Neural progenitor cell (in vitro differentiated cells): ENCODE results near the gene PRKAR1A. TPM values are rescaled to one million over a fixed set of nuclear protein-coding genes. Genes with fewer than 3 reads are reported as not detected.

Experiments used
- DNase-seq: peaks from one replicate; pipeline ENCODE4 v3.0.0-alpha.2; 2016; ENCODE audit warnings: low spot score
- H2AFZ ChIP-seq: fragments of 200-600 bp; sonication (generic); replicated peaks from 2 replicates; pipeline ENCODE4 v1.6.1; 2016; ENCODE audit warnings: antibody characterized with exemption
- H3F3A ChIP-seq: fragments of 200-600 bp; sonication (generic); 2 replicates; pipeline ENCODE4 v1.6.1; 2016; ENCODE audit warnings: antibody characterized with exemption, low read depth
- H3K27ac ChIP-seq: fragments of 200-600 bp; sonication (generic); 2 replicates; pipeline ENCODE4 v1.5.1; 2016; ENCODE audit warnings: mild to moderate bottlenecking
- H3K27me3 ChIP-seq: fragments of 200-600 bp; sonication (generic); 2 replicates; pipeline ENCODE4 v1.6.1; 2016; ENCODE audit warnings: mild to moderate bottlenecking, moderate library complexity
- H3K36me3 ChIP-seq: fragments of 200-600 bp; sonication (generic); 2 replicates; pipeline ENCODE4 v1.5.1; 2016
- H3K4me1 ChIP-seq: fragments of 200-600 bp; sonication (generic); 2 replicates; pipeline ENCODE4 v1.6.1; 2016; ENCODE audit warnings: mixed run types
- H3K4me2 ChIP-seq: fragments of 200-600 bp; sonication (generic); 2 replicates; pipeline ENCODE4 v1.6.1; 2016
- H3K4me3 ChIP-seq: fragments of 200-600 bp; sonication (generic); 2 replicates; pipeline ENCODE4 v1.5.1; 2016
- H3K79me2 ChIP-seq: fragments of 200-600 bp; sonication (generic); 2 replicates; pipeline ENCODE4 v1.6.1; 2016; ENCODE audit warnings: low read depth
- H3K9ac ChIP-seq: fragments of 200-600 bp; sonication (generic); 2 replicates; pipeline ENCODE4 v1.6.1; 2016
- H3K9me3 ChIP-seq: fragments of 200-600 bp; sonication (generic); 2 replicates; pipeline ENCODE4 v1.5.1; 2016; ENCODE audit warnings: low read depth
- H4K20me1 ChIP-seq: fragments of 200-600 bp; sonication (generic); 2 replicates; pipeline ENCODE4 v1.6.1; 2016; ENCODE audit warnings: low read depth
- H3K27ac Mint-ChIP-seq: 3 replicates; pipeline ENCODE4 v1.8.0; 2021; ENCODE audit warnings: mixed read lengths
- H3K27me3 Mint-ChIP-seq: 2 replicates; pipeline ENCODE4 v1.8.0; 2022; ENCODE audit warnings: low read depth, mild to moderate bottlenecking, inconsistent platforms, moderate library complexity, mixed read lengths; ENCODE audit not compliant: insufficient read depth
- H3K36me3 Mint-ChIP-seq: 3 replicates; pipeline ENCODE4 v1.8.0; 2021; ENCODE audit warnings: mixed read lengths
- H3K4me1 Mint-ChIP-seq: 3 replicates; pipeline ENCODE4 v1.8.0; 2021; ENCODE audit warnings: mixed read lengths
- H3K4me3 Mint-ChIP-seq: 3 replicates; pipeline ENCODE4 v1.8.0; 2021; ENCODE audit warnings: mild to moderate bottlenecking, moderate library complexity, mixed read lengths
- H3K9me3 Mint-ChIP-seq: 3 replicates; pipeline ENCODE4 v1.8.0; 2020; ENCODE audit warnings: mixed read lengths
- CTCF ChIP-seq: fragments of 200-600 bp; sonication (generic); IDR thresholded peaks from 2 replicates; pipeline ENCODE4 v1.5.1; 2017; ENCODE audit warnings: antibody characterized with exemption, mild to moderate bottlenecking
- EZH2 ChIP-seq: fragments of 200-600 bp; sonication (generic); IDR thresholded peaks from 2 replicates; pipeline ENCODE4 v1.6.1; 2017; ENCODE audit warnings: antibody characterized with exemption, mild to moderate bottlenecking, moderate library complexity
- EZH2phosphoT487 ChIP-seq: fragments of 200-600 bp; sonication (generic); IDR thresholded peaks from 2 replicates; pipeline ENCODE4 v1.6.1; 2017; ENCODE audit warnings: antibody characterized with exemption
- total RNA-seq: library from RNA; depleted of rRNA; stranded (reverse); fragments of >200 nt; gene quantifications from 2 replicates; pipeline ENCODE4 v1.2.3, GENCODE V29; 2015; ENCODE audit warnings: low replicate concordance

PRKAR1A gene
- total RNA-seq, 1 donor from 2014 or later: 168 TPM

- H3K9ac ChIP-seq: no peak overlapping the region
- no peaks in the 10 kb centered on the region for H4K20me1 ChIP-seq
- H3K27ac Mint-ChIP-seq: no peak overlapping the region
- H3K9me3 Mint-ChIP-seq: no peaks in the 10 kb centered on the region
- no peaks in the 10 kb centered on the region for H3F3A ChIP-seq
- H3K27me3 ChIP-seq: no peaks in the 10 kb centered on the region
- no peak overlapping the region for H3K4me3 ChIP-seq
- H3K27ac ChIP-seq: no peak overlapping the region
- peaks cover 32% of the 10 kb centered on the region for H3K36me3 Mint-ChIP-seq
- peaks cover 25% of the 10 kb centered on the region for H3K36me3 ChIP-seq
- H3K4me3 Mint-ChIP-seq: no peak overlapping the region
- H3K79me2 ChIP-seq: no peaks in the 10 kb centered on the region
- H3K27me3 Mint-ChIP-seq: no peaks in the 10 kb centered on the region
- no peak overlapping the region for H2AFZ ChIP-seq
- DNase-seq: no peak
- TF ChIP-seq EZH2 (no peak), EZH2phosphoT487 (no peak)
- H3K4me2 ChIP-seq: no peak overlapping the region
- no peaks in the 10 kb centered on the region for H3K4me1 ChIP-seq
- H3K9me3 ChIP-seq: no peaks in the 10 kb centered on the region
- H3K4me1 Mint-ChIP-seq: no peaks in the 10 kb centered on the region
These were observed 20.6 kb downstream of the PRKAR1A start for GRCh38 chr17:68532826-68533225.

GRCh38 chr17:68533887-68534694, 21.9 kb downstream of the PRKAR1A start:
- H3K9me3 Mint-ChIP-seq: no peaks in the 10 kb centered on the region
- no peaks in the 10 kb centered on the region for H4K20me1 ChIP-seq

GRCh38 chr17:68534695-68535088, 22.5 kb downstream of the PRKAR1A start:
- Mint-ChIP-seq H3K36me3 (peaks cover 30% of the 10 kb centered on the region), H3K4me3 (no peak overlapping the region), H3K4me1 (no peaks in the 10 kb centered on the region), H3K9me3 (no peaks in the 10 kb centered on the region), H3K27ac (no peak overlapping the region), H3K27me3 (no peaks in the 10 kb centered on the region)
- no peaks in the 10 kb centered on the region for H3K27me3 ChIP-seq
- H3K9ac ChIP-seq: no peak overlapping the region
- H3K4me3 ChIP-seq: no peak overlapping the region
- no peak overlapping the region for H2AFZ ChIP-seq
- TF ChIP-seq EZH2phosphoT487: no peak
- TF ChIP-seq CTCF: no peak
- TF ChIP-seq EZH2: no peak
- no peak overlapping the region for H3K4me2 ChIP-seq
- no peak for DNase-seq
- H3K36me3 ChIP-seq: peaks cover 13% of the 10 kb centered on the region
- H3K4me1 ChIP-seq: no peaks in the 10 kb centered on the region
- H4K20me1 ChIP-seq: no peaks in the 10 kb centered on the region
- H3K79me2 ChIP-seq: no peaks in the 10 kb centered on the region
- no peaks in the 10 kb centered on the region for H3K9me3 ChIP-seq
- no peak overlapping the region for H3K27ac ChIP-seq
- no peaks in the 10 kb centered on the region for H3F3A ChIP-seq

More at GRCh38 chr17:68533887-68534694, 21.9 kb downstream of the PRKAR1A start:
- TF ChIP-seq EZH2 (no peak), EZH2phosphoT487 (no peak), CTCF (peak; percentile 52)
- no peak overlapping the region for H3K4me3 ChIP-seq
- no peaks in the 10 kb centered on the region for H3K79me2 ChIP-seq
- Mint-ChIP-seq H3K4me3 (no peak overlapping the region), H3K4me1 (no peaks in the 10 kb centered on the region), H3K27me3 (no peaks in the 10 kb centered on the region), H3K36me3 (peaks cover 25% of the 10 kb centered on the region), H3K27ac (no peak overlapping the region)
- H3K36me3 ChIP-seq: peaks cover 14% of the 10 kb centered on the region
- H3K27ac ChIP-seq: no peak overlapping the region
- H3K9me3 ChIP-seq: no peaks in the 10 kb centered on the region
- DNase-seq: no peak
- no peak overlapping the region for H2AFZ ChIP-seq
- H3F3A ChIP-seq: no peaks in the 10 kb centered on the region
- no peak overlapping the region for H3K9ac ChIP-seq
- H3K4me2 ChIP-seq: no peak overlapping the region
- H3K4me1 ChIP-seq: no peaks in the 10 kb centered on the region
- no peaks in the 10 kb centered on the region for H3K27me3 ChIP-seq

- no peaks in the 10 kb centered on the region for H3K4me1 Mint-ChIP-seq
- H3F3A ChIP-seq: no peaks in the 10 kb centered on the region
- H3K9ac ChIP-seq: no peak overlapping the region
- H3K36me3 ChIP-seq: peaks cover 7% of the 10 kb centered on the region
- no peaks in the 10 kb centered on the region for H3K4me1 ChIP-seq
- peaks cover 30% of the 10 kb centered on the region for H3K36me3 Mint-ChIP-seq
- H3K9me3 Mint-ChIP-seq: no peaks in the 10 kb centered on the region
- H3K79me2 ChIP-seq: no peaks in the 10 kb centered on the region
- H3K4me2 ChIP-seq: no peak overlapping the region
- no peak overlapping the region for H3K27ac ChIP-seq
- no peak for DNase-seq
- no peak overlapping the region for H2AFZ ChIP-seq
- H3K4me3 ChIP-seq: no peak overlapping the region
- TF ChIP-seq EZH2phosphoT487 (no peak), EZH2 (no peak), CTCF (no peak)
- H3K27ac Mint-ChIP-seq: no peak overlapping the region
- H3K9me3 ChIP-seq: no peaks in the 10 kb centered on the region
- H3K27me3 ChIP-seq: no peaks in the 10 kb centered on the region
- H4K20me1 ChIP-seq: no peaks in the 10 kb centered on the region
- H3K4me3 Mint-ChIP-seq: no peak overlapping the region
- no peaks in the 10 kb centered on the region for H3K27me3 Mint-ChIP-seq
These were observed 23.7 kb downstream of the PRKAR1A start for GRCh38 chr17:68535922-68536321.
